Sigmoid colon (tissue), 7 donors: ENCODE results near the gene SF3B2. TPM values are rescaled to one million over a fixed set of nuclear protein-coding genes. Genes with fewer than 3 reads are reported as not detected.

Experiments used
- DNase-seq: peaks from one replicate; pipeline ENCODE4 v3.0.0-alpha.2; 2019
- H3K27ac ChIP-seq, 4 donors: fragments of 200-600 bp; sonication (generic); one replicate each; pipeline ENCODE4 v1.5.1; 2016 to 2019; ENCODE audit warnings: mild to moderate bottlenecking in 1 of 4
- H3K27me3 ChIP-seq, 3 donors: fragments of 200-600 bp; sonication (generic); one replicate each; pipeline ENCODE4 v1.5.1; 2019; ENCODE audit warnings: mild to moderate bottlenecking in 1 of 3
- H3K36me3 ChIP-seq, 4 donors: fragments of 200-600 bp; sonication (generic); one replicate each; pipeline ENCODE4 v1.5.1; 2016 to 2019
- H3K4me1 ChIP-seq, 4 donors: fragments of 200-600 bp; sonication (generic); one replicate each; pipeline ENCODE4 v1.5.1; 2017 to 2019
- H3K4me3 ChIP-seq, 4 donors: fragments of 200-600 bp; sonication (generic); one replicate each; pipeline ENCODE4 v1.5.1; 2017 to 2019; ENCODE audit warnings: mild to moderate bottlenecking in 2 of 4, moderate library complexity in 1 of 4
- H3K9me3 ChIP-seq, 4 donors: fragments of 200-600 bp in 3 of 4; sonication (generic) in 3 of 4; one replicate each; pipeline versions ENCODE4 v1.5.1 to v1.6.1; 2013 to 2019
- CTCF ChIP-seq, 4 experiments: fragments of 450-650 bp in 3 of 4; fragments of 200-600 bp in 1 of 4; IDR thresholded peaks; one replicate each; pipeline ENCODE4 v1.5.1; 2016 to 2019; ENCODE audit warnings: antibody characterized with exemption in 4 of 4, mild to moderate bottlenecking in 3 of 4, moderate library complexity in 2 of 4
- EP300 ChIP-seq, 4 donors: sonication (generic); formaldehyde crosslinking; IDR thresholded peaks; one replicate each; pipeline ENCODE4 v1.6.1; 2017; ENCODE audit warnings: antibody characterized with exemption in 4 of 4
- POLR2A ChIP-seq, 2 donors: fragments of 450-650 bp; IDR thresholded peaks; one replicate each; pipeline ENCODE4 v1.6.1; 2016; ENCODE audit warnings: antibody characterized with exemption in 2 of 2, mild to moderate bottlenecking in 2 of 2, moderate library complexity in 2 of 2
- POLR2AphosphoS5 ChIP-seq, 4 donors: sonication (generic); formaldehyde crosslinking; IDR thresholded peaks; one replicate each; pipeline ENCODE4 v1.6.1; 2017; ENCODE audit warnings: antibody characterized with exemption in 4 of 4
- WGBS, 2 donors: extraction: QIAGEN DNeasy Blood & Tissue Kit; methylation state at CpG; one replicate each; pipeline ENCODE4 v1.1.7; 2013; 5-methylcytosine and 5-hydroxymethylcytosine counted together
- intact Hi-C: fragments of 100-400 bp; cut with DNase I; formaldehyde crosslinking; loops from one replicate; pipeline ENCODE4 v1.15.1; 2023
- polyA plus RNA-seq, 3 donors: library from polyadenylated mRNA; stranded (reverse); fragments of 200-250 nt; gene quantifications; one replicate each; pipeline ENCODE4 v1.2.3, GENCODE V29; 2013
- total RNA-seq, 4 donors: library from RNA; depleted of rRNA; stranded (reverse); fragments of >200 nt; gene quantifications; one replicate each; pipeline ENCODE4 v1.1.0, GENCODE V29; 2016
- donor health status: healthy with polysubstance abuse.
- donor health status: Bipolar disorder and iron deficiency.
- donor health status: healthy.

Gene SF3B2
- total and polyA plus RNA-seq, 7 donors, result 71.7 to 122 (median 91.9) TPM

GRCh38 chr11:66068154-66068821, 16.1 kb downstream of the SF3B2 start:
- peaks cover 14 to 59% (median 33%) of the 10 kb centered on the region in 4 donors for H3K36me3 ChIP-seq
- peaks cover 0 to 40% (median 32%) of the 10 kb centered on the region in 4 donors for H3K4me1 ChIP-seq
- intact Hi-C loops, result no loop called here
- TF ChIP-seq POLR2A (IDR thresholded peaks at IDR 0.05), result no peak
- TF ChIP-seq CTCF (IDR thresholded peaks at IDR 0.05), result peak; percentile 36 to 96 (median 76)
- no peak for TF ChIP-seq POLR2AphosphoS5 (IDR thresholded peaks at IDR 0.05)
- TF ChIP-seq EP300 (IDR thresholded peaks at IDR 0.05), result no peak
- DNase-seq, result peak; percentile 80
- H3K9me3 ChIP-seq, result no peaks in the 10 kb centered on the region
- 59 to 63% methylated on average over 17 of the region's 17 CpGs for WGBS, 2 donors
- no peak overlapping the region for H3K4me3 ChIP-seq
- no peaks in the 10 kb centered on the region for H3K27me3 ChIP-seq
- H3K27ac ChIP-seq, result peak overlapping the region; percentile 88 to 98 (median 97)

GRCh38 chr11:66068923-66069714, 17.0 kb downstream of the SF3B2 start:
- Histone ChIP-seq H3K9me3 (no peaks in the 10 kb centered on the region), H3K36me3 (peaks cover 14 to 54% (median 25%) of the 10 kb centered on the region in 4 donors), H3K27ac (peak overlapping the region; percentile 88 to 98 (median 97)), H3K27me3 (no peaks in the 10 kb centered on the region), H3K4me3 (peak overlapping the region; percentile 47 to 100 (median 90)), H3K4me1 (peaks cover 0 to 40% (median 32%) of the 10 kb centered on the region in 4 donors)
- intact Hi-C loops, result no loop called here
- TF ChIP-seq POLR2A (IDR thresholded peaks at IDR 0.05) (no peak), EP300 (IDR thresholded peaks at IDR 0.05) (no peak), CTCF (IDR thresholded peaks at IDR 0.05) (no peak), POLR2AphosphoS5 (IDR thresholded peaks at IDR 0.05) (no peak)
- DNase-seq, result no peak
- 50 to 53% methylated on average over 14 of the region's 14 CpGs for WGBS, 2 donors

- WGBS, 2 donors, result 0% methylated on average over 120 of the region's 120 CpGs
- peak within 1 kb of the TSS; percentile 88 to 98 (median 97) for H3K27ac ChIP-seq
- TF ChIP-seq EP300 (IDR thresholded peaks at IDR 0.05) (peak in 1 of 4 donors; percentile 16), POLR2AphosphoS5 (IDR thresholded peaks at IDR 0.05) (peak in 2 of 4 donors; percentile 52 to 69), CTCF (IDR thresholded peaks at IDR 0.05) (no peak)
- H3K9me3 ChIP-seq, result no peaks in the 10 kb centered on the region
- intact Hi-C loops, result no loop called here
- H3K36me3 ChIP-seq, result peaks cover 14 to 52% (median 17%) of the 10 kb centered on the region in 4 donors
- no peaks in the 10 kb centered on the region for H3K27me3 ChIP-seq
- H3K4me3 ChIP-seq, result peak within 1 kb of the TSS; percentile 77 to 100 (median 90)
- peaks cover 0 to 40% (median 32%) of the 10 kb centered on the region in 4 donors for H3K4me1 ChIP-seq
- peak; percentile 85 for DNase-seq
These were observed 17.8 kb downstream of the SF3B2 start, which contains the start of gene PACS1 for GRCh38 chr11:66069715-66070603. TSS of gene PACS1 (plus strand) at chr11:66070272. CDS start at chr11:66070487, 215 bp downstream.

GRCh38 chr11:66070604-66071380, 18.6 kb downstream of the SF3B2 start:
- TF ChIP-seq POLR2AphosphoS5 (IDR thresholded peaks at IDR 0.05) (no peak), EP300 (IDR thresholded peaks at IDR 0.05) (no peak)
- peak; percentile 84 for DNase-seq
- intact Hi-C loops, result no loop called here
- Histone ChIP-seq H3K4me1 (peaks cover 0 to 40% (median 32%) of the 10 kb centered on the region in 4 donors), H3K36me3 (peaks cover 14 to 43% (median 16%) of the 10 kb centered on the region in 4 donors), H3K27me3 (no peaks in the 10 kb centered on the region), H3K27ac (peak overlapping the region; percentile 88 to 98 (median 97)), H3K4me3 (peak overlapping the region; percentile 77 to 100 (median 90)), H3K9me3 (no peaks in the 10 kb centered on the region)
- WGBS, 2 donors, result 3 to 5% methylated on average over 60 of the region's 60 CpGs
